ENCODE data around the gene EVA1B. TPM values are rescaled to one million over a fixed set of nuclear protein-coding genes. Genes with fewer than 3 reads are reported as not detected.

EVA1B gene
- total and polyA plus RNA-seq, 2 of the 13 experiments (the other 11 are each of a cell fraction or from before 2014, with no cell fraction given), result 3.9 to 6.6 TPM

GRCh38 chr1:36359383-36359782 is 35.9 kb upstream of the EVA1B start:
- Histone ChIP-seq H3K27ac (ENCODE audit: extremely low read length, insufficient read depth, low read length) (no peak overlapping the region), H4K20me1 (ENCODE audit: insufficient read depth, low read length) (no peaks in the 10 kb centered on the region), H2AFZ (ENCODE audit: low read length) (no peak overlapping the region), H3K9me3 (ENCODE audit: low read length) (no peaks in the 10 kb centered on the region), H3K27me3 (ENCODE audit: control insufficient read depth in 1 of 2, insufficient read depth in 2 of 2, low read length in 2 of 2) (no peaks in the 10 kb centered on the region), H3K36me3 (replicated peaks in 1 of 2; ENCODE audit: control insufficient read depth in 1 of 2, insufficient read depth in 2 of 2, low read length in 2 of 2) (peaks cover 31 to 64% of the 10 kb centered on the region in 2 experiments), H3K9ac (ENCODE audit: insufficient read depth, low read depth, low read length) (no peak overlapping the region), H3K79me2 (ENCODE audit: insufficient read depth, low read length) (no peaks in the 10 kb centered on the region), H3K4me3 (replicated peaks in 1 of 3; ENCODE audit: insufficient read depth in 1 of 3, low read depth in 2 of 3, low read length in 3 of 3) (no peak overlapping the region), H3K4me2 (ENCODE audit: low read depth, low read length) (no peak overlapping the region), H3K4me1 (ENCODE audit: insufficient read depth, low read length) (peaks cover 16% of the 10 kb centered on the region; the same call in 1 of the 2 replicates)
- no peak for FAIRE-seq
- CTCF ChIA-PET (ENCODE audit: low intra/inter-chr PET ratio, low total read pairs), result no interaction called here
- POLR2A ChIA-PET, result no interaction called here
- TF ChIP-seq GPBP1L1 (CRISPR knock-in tag; IDR thresholded peaks at IDR 0.05) (no peak), ZNF232 (CRISPR knock-in tag; IDR thresholded peaks at IDR 0.05; ENCODE audit: borderline replicate concordance) (no peak), KLF16 (CRISPR knock-in tag; IDR thresholded peaks at IDR 0.05) (no peak), ZNF740 (CRISPR knock-in tag; IDR thresholded peaks at IDR 0.05) (no peak), POLR2G (IDR thresholded peaks at IDR 0.05; ENCODE audit: low read depth, low read length) (no peak), ZBTB7B (CRISPR knock-in tag; IDR thresholded peaks at IDR 0.05) (no peak), ZBTB1 (CRISPR knock-in tag; IDR thresholded peaks at IDR 0.05; ENCODE audit: borderline replicate concordance) (no peak), MTF1 (CRISPR knock-in tag; IDR thresholded peaks at IDR 0.05) (no peak), THAP8 (CRISPR knock-in tag; IDR thresholded peaks at IDR 0.05; ENCODE audit: borderline replicate concordance) (no peak), ZNF790 (CRISPR knock-in tag; IDR thresholded peaks at IDR 0.05; ENCODE audit: borderline replicate concordance) (no peak), PHF5A (CRISPR knock-in tag; IDR thresholded peaks at IDR 0.05; ENCODE audit: low read depth, unreplicated experiment) (no peak), LBX2 (CRISPR knock-in tag; IDR thresholded peaks at IDR 0.05; ENCODE audit: borderline replicate concordance) (no peak), ZBTB20 (CRISPR knock-in tag; IDR thresholded peaks at IDR 0.05; ENCODE audit: borderline replicate concordance, low read depth) (no peak)
- no peak for ATAC-seq
- no peak for DNase-seq (ENCODE audit: low spot score)
- BruUV-seq (replicated peaks), result no TSS peak
- WGBS (ENCODE audit: low lambda C conversion rate), result 98% methylated on average over 4 of the region's 5 CpGs
- in situ Hi-C loops (cut with HindIII; ENCODE audit: extremely low pct_ligation_motif_present, low pct_unique_long_range_greater_than_20kb), result no loop called here
- intact Hi-C loops (cut with micrococcal nuclease; ENCODE audit: unreplicated experiment), result no loop called here
